Natural killer cell treated with Interleukin-12 subunit alpha and Interleukin-12 subunit beta and Interleukin-15 and Interleukin-18, amount 100 ng/mL, for 72 hours (primary cell): ENCODE measurements around the gene PHACTR3. TPM values are rescaled to one million over a fixed set of nuclear protein-coding genes. Genes with fewer than 3 reads are reported as not detected.
"Not testable (repeated sequence)": the region's sequence is repeated elsewhere in the genome, so short reads cannot be mapped to it uniquely, and the experiment has no call there.

ENCODE experiments used
- ATAC-seq, 2 donors: fragments of 150-1000 bp; cut with Tn5 transposase in 1 of 2; sonication (Bioruptor Pico), chemical (Tn5 transposase) in 1 of 2; 2 replicates each; pipeline ENCODE4 v1.10.0; 2021
- DNase-seq: peaks from one replicate; pipeline ENCODE4 v3.0.0; 2022; ENCODE audit warnings: low spot score
- H3K27ac Mint-ChIP-seq, 2 donors: 1 replicate in 1 of 2; 2 replicates in 1 of 2; pipeline ENCODE4 v1.8.0; 2022; ENCODE audit warnings: mixed read lengths in 2 of 2, mild to moderate bottlenecking in 1 of 2, moderate library complexity in 1 of 2
- H3K27me3 Mint-ChIP-seq, 2 donors: 1 replicate in 1 of 2; 2 replicates in 1 of 2; pipeline ENCODE4 v1.8.0; 2022; ENCODE audit warnings: mixed read lengths in 2 of 2
- H3K36me3 Mint-ChIP-seq: one replicate; pipeline ENCODE4 v1.8.0; 2022; ENCODE audit warnings: mixed read lengths
- H3K4me1 Mint-ChIP-seq, 2 donors: 1 replicate in 1 of 2; 2 replicates in 1 of 2; pipeline ENCODE4 v1.8.0; 2022; ENCODE audit warnings: low read depth in 2 of 2, mixed read lengths in 2 of 2, mild to moderate bottlenecking in 1 of 2
- H3K4me3 Mint-ChIP-seq: one replicate; pipeline ENCODE4 v1.8.0; 2022; ENCODE audit warnings: mixed read lengths
- H3K9me3 Mint-ChIP-seq: 2 replicates; pipeline ENCODE4 v1.8.0; 2022; ENCODE audit warnings: mixed read lengths
- total RNA-seq, 2 donors: library from RNA; stranded (reverse); gene quantifications; one replicate each; pipeline ENCODE4 v1.2.3, GENCODE V29; 2022

Gene PHACTR3
- total RNA-seq, 2 donors from 2014 or later: not detected

GRCh38 chr20:59861401-59861800 is 257.1 kb downstream of the PHACTR3 start:
- H3K4me3 Mint-ChIP-seq: no peak overlapping the region
- ATAC-seq: no peak
- no peaks in the 10 kb centered on the region for H3K9me3 Mint-ChIP-seq
- peaks cover 0 to 9% of the 10 kb centered on the region in 2 donors for H3K27me3 Mint-ChIP-seq
- H3K36me3 Mint-ChIP-seq: peaks cover 9% of the 10 kb centered on the region
- no peak for DNase-seq
- no peaks in the 10 kb centered on the region for H3K4me1 Mint-ChIP-seq
- H3K27ac Mint-ChIP-seq: no peak overlapping the region

- H3K36me3 Mint-ChIP-seq: peaks cover 9% of the 10 kb centered on the region
- peaks cover 0 to 9% of the 10 kb centered on the region in 2 donors for H3K27me3 Mint-ChIP-seq
- H3K4me3 Mint-ChIP-seq: no peak overlapping the region
- no peak for ATAC-seq
- no peaks in the 10 kb centered on the region for H3K4me1 Mint-ChIP-seq
- H3K27ac Mint-ChIP-seq: no peak overlapping the region
- no peaks in the 10 kb centered on the region for H3K9me3 Mint-ChIP-seq
- DNase-seq: no peak
These were observed 258.7 kb downstream of the PHACTR3 start for GRCh38 chr20:59863058-59863457.

- no peaks in the 10 kb centered on the region for H3K9me3 Mint-ChIP-seq
- H3K4me3 Mint-ChIP-seq: no peak overlapping the region
- peaks cover 9% of the 10 kb centered on the region for H3K36me3 Mint-ChIP-seq
- H3K27me3 Mint-ChIP-seq: peaks cover 0 to 9% of the 10 kb centered on the region in 2 donors
- DNase-seq (no peak), ATAC-seq (no peak)
- H3K27ac Mint-ChIP-seq: no peak overlapping the region
- H3K4me1 Mint-ChIP-seq: no peaks in the 10 kb centered on the region
These were observed 260.4 kb downstream of the PHACTR3 start for GRCh38 chr20:59864726-59865125.

- Mint-ChIP-seq H3K4me3 (no peak overlapping the region), H3K36me3 (peaks cover 6% of the 10 kb centered on the region), H3K27ac (no peak overlapping the region), H3K27me3 (peaks cover 0 to 9% of the 10 kb centered on the region in 2 donors), H3K9me3 (no peaks in the 10 kb centered on the region), H3K4me1 (no peaks in the 10 kb centered on the region)
- ATAC-seq (no peak), DNase-seq (no peak)
These were observed 262.0 kb downstream of the PHACTR3 start for GRCh38 chr20:59866338-59866737.

DNA sequence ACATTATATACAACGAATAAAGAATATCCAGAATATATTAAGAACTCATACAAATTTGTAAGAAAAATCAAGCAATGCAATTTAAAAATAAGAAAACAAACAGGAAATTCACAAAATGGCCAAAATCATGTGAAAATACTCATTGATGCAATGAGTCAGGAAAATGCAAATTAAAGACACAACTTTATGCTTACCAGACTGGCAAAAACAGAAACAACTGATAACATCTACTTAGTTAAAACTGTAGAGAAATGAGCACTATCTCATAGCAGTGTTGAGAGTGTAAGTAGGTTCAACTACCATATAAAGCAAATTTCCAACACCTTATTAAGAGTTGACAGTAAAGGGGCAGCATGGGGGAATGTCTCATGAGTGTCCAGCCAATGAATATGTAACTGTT is 266.8 kb downstream of the PHACTR3 start:
- Mint-ChIP-seq H3K27ac (no peak overlapping the region), H3K4me1 (no peaks in the 10 kb centered on the region), H3K36me3 (no peaks in the 10 kb centered on the region), H3K4me3 (no peak overlapping the region), H3K27me3 (no peaks in the 10 kb centered on the region), H3K9me3 (no peaks in the 10 kb centered on the region)
- ATAC-seq (no peak), DNase-seq (no peak)

- Mint-ChIP-seq H3K27ac (no peak overlapping the region), H3K9me3 (no peaks in the 10 kb centered on the region), H3K36me3 (no peaks in the 10 kb centered on the region), H3K4me3 (no peak overlapping the region), H3K27me3 (no peaks in the 10 kb centered on the region), H3K4me1 (no peaks in the 10 kb centered on the region)
- ATAC-seq (no peak), DNase-seq (no peak)
These were observed 269.1 kb downstream of the PHACTR3 start for GRCh38 chr20:59873409-59873808.

DNA sequence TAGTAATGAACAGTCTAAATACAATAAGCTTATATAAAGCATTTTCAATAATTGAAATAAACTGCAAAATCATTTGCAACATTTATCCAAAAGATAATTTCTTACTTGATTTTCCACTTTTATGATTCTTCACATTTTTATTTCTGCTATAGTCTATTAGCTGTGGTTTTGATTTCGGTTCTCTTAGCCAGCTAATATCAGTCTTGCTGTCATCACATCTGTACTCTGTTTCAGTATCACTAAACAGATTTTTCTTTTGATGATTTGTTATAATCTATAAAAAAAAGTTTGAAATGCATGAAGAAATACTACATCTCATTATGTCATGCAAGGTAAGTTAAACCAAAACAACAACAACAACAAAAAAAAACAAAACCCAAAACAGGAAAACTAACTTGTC is 275.9 kb downstream of the PHACTR3 start:
- no peak for DNase-seq
- no peak overlapping the region for H3K4me3 Mint-ChIP-seq
- no peaks in the 10 kb centered on the region for H3K9me3 Mint-ChIP-seq
- no peaks in the 10 kb centered on the region for H3K27me3 Mint-ChIP-seq
- no peaks in the 10 kb centered on the region for H3K4me1 Mint-ChIP-seq
- H3K27ac Mint-ChIP-seq: no peak overlapping the region
- H3K36me3 Mint-ChIP-seq: no peaks in the 10 kb centered on the region
- ATAC-seq: no peak

- Mint-ChIP-seq H3K27me3 (no peaks in the 10 kb centered on the region), H3K9me3 (no peaks in the 10 kb centered on the region), H3K4me3 (no peak overlapping the region), H3K4me1 (no peaks in the 10 kb centered on the region), H3K36me3 (no peaks in the 10 kb centered on the region), H3K27ac (no peak overlapping the region)
- no peak for ATAC-seq
- DNase-seq: no peak
These were observed 280.2 kb downstream of the PHACTR3 start for GRCh38 chr20:59884494-59884893.

DNA sequence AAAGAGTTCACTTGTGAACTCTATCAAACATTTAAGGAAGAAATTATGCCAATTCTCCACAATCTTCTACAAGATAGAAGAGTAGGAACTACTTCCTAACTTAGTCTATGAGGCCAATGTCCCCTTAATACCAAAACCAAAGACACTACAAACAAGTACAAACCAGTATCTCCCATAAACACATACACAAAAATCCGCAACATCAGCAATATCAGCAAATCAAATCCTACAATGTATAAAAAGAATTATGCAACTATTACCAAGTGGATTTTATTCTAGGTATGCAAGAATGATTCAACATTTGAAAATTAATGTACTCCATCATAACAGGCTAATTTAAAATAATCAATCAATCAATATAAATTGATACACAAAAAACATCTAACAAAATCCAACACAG is 283.7 kb downstream of the PHACTR3 start:
- ATAC-seq: no peak
- no peaks in the 10 kb centered on the region for H3K4me1 Mint-ChIP-seq

GRCh38 chr20:59890035-59890434 is 285.7 kb downstream of the PHACTR3 start:
- not testable (repeated sequence) for H3K36me3 Mint-ChIP-seq, H3K4me3 Mint-ChIP-seq, H3K27ac Mint-ChIP-seq, H3K4me1 Mint-ChIP-seq, H3K9me3 Mint-ChIP-seq, H3K27me3 Mint-ChIP-seq, ATAC-seq, DNase-seq

More for the DNA sequence above, 283.7 kb downstream of the PHACTR3 start:
- no peak for DNase-seq
- H3K27ac Mint-ChIP-seq: no peak overlapping the region
- H3K27me3 Mint-ChIP-seq: no peaks in the 10 kb centered on the region
- no peaks in the 10 kb centered on the region for H3K36me3 Mint-ChIP-seq
- no peak overlapping the region for H3K4me3 Mint-ChIP-seq
- H3K9me3 Mint-ChIP-seq: no peaks in the 10 kb centered on the region

- no peaks in the 10 kb centered on the region for H3K9me3 Mint-ChIP-seq
- no peaks in the 10 kb centered on the region for H3K36me3 Mint-ChIP-seq
- no peak for DNase-seq
- H3K27ac Mint-ChIP-seq: no peak overlapping the region
- no peaks in the 10 kb centered on the region for H3K4me1 Mint-ChIP-seq
- no peak overlapping the region for H3K4me3 Mint-ChIP-seq
- H3K27me3 Mint-ChIP-seq: no peaks in the 10 kb centered on the region
- ATAC-seq: no peak
These were observed 287.2 kb downstream of the PHACTR3 start for GRCh38 chr20:59891581-59891980.

DNA sequence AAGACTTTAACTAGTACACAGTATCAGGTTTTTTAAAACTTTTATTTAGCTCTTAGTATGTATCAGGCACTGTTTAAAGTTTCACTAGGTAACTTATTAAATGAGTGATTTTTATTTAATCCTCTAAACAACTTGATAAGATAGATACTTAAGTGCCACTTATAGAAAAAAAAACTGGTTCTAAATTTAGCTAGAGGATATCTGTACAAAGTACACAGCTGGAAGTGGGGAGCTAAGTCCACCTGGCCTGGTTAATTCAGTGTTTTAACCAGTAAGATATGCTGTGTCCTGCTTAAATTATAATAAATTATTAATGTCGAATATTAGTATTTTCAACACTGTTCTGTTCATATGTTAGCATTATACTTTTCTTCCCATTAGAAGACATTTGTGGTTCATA is 291.6 kb downstream of the PHACTR3 start:
- no peak overlapping the region for H3K4me3 Mint-ChIP-seq

More for the DNA sequence above, 291.6 kb downstream of the PHACTR3 start:
- H3K4me1 Mint-ChIP-seq: no peaks in the 10 kb centered on the region
- no peaks in the 10 kb centered on the region for H3K9me3 Mint-ChIP-seq
- peaks cover 0 to 2% of the 10 kb centered on the region in 2 donors for H3K27me3 Mint-ChIP-seq
- no peak overlapping the region for H3K27ac Mint-ChIP-seq
- no peak for ATAC-seq
- DNase-seq: no peak
- no peaks in the 10 kb centered on the region for H3K36me3 Mint-ChIP-seq
